Kidney (tissue), 14 donors: ENCODE measurements around the gene SNRK. TPM values are rescaled to one million over a fixed set of nuclear protein-coding genes. Genes with fewer than 3 reads are reported as not detected.

Experiments used
- DNase-seq, 5 donors: peaks; one replicate each; pipeline ENCODE4 v3.0.0-alpha.2; 2013 to 2020
- FAIRE-seq: peaks from 2 replicates; lab custom pipeline; 2012; peaks lifted over from hg19 to GRCh38; lab: Jason Lieb, UNC
- H3K27ac ChIP-seq, 2 donors: one replicate each; pipeline ENCODE4 v1.7.0; 2013; ENCODE audit warnings: low read depth in 2 of 2, low read length in 2 of 2, inconsistent platforms in 1 of 2
- H3K27me3 ChIP-seq: one replicate; pipeline ENCODE4 v1.7.1; 2013; ENCODE audit warnings: low read length, inconsistent platforms; ENCODE audit not compliant: control insufficient read depth, insufficient read depth
- H3K36me3 ChIP-seq, 3 donors: one replicate each; pipeline versions ENCODE4 v1.7.0 to v1.7.1; 2013; ENCODE audit warnings: low read length in 3 of 3, control low read depth in 1 of 3, inconsistent platforms in 1 of 3; ENCODE audit not compliant: insufficient read depth in 3 of 3, control insufficient read depth in 2 of 3
- H3K4me1 ChIP-seq, 3 donors: one replicate each; pipeline versions ENCODE4 v1.7.0 to v1.7.1; 2013; ENCODE audit warnings: low read length in 3 of 3, inconsistent platforms in 1 of 3, low read depth in 1 of 3; ENCODE audit not compliant: control insufficient read depth in 2 of 3, insufficient read depth in 2 of 3
- H3K4me3 ChIP-seq, 3 donors: one replicate each; pipeline versions ENCODE4 v1.7.0 to v1.8.1; 2013; ENCODE audit warnings: low read length in 3 of 3, control low read depth in 1 of 3, inconsistent platforms in 1 of 3
- H3K9ac ChIP-seq, 3 donors: one replicate each; pipeline versions ENCODE4 v1.7.0 to v1.7.1; 2013; ENCODE audit warnings: low read length in 3 of 3, control low read depth in 1 of 3, inconsistent platforms in 1 of 3
- H3K9me3 ChIP-seq, 3 donors: one replicate each; pipeline versions ENCODE4 v1.7.0 to v1.7.1; 2013; ENCODE audit warnings: low read length in 3 of 3, control low read depth in 1 of 3, inconsistent platforms in 1 of 3; ENCODE audit not compliant: control insufficient read depth in 2 of 3, insufficient read depth in 1 of 3
- CTCF ChIP-seq: IDR thresholded peaks from 3 replicates; pipeline ENCODE4 v1.5.1; 2012; ENCODE audit warnings: mild to moderate bottlenecking, moderate library complexity, borderline replicate concordance; ENCODE audit not compliant: insufficient read depth; ENCODE audit errors: extremely low read depth
- intact Hi-C: fragments of 100-400 bp; cut with DNase I; formaldehyde crosslinking; loops from one replicate; pipeline ENCODE4 v1.11.1; 2022
- polyA plus RNA-seq: library from polyadenylated mRNA; stranded (reverse); fragments of 350-450 nt; fragmentation: Illumina TruSeq; extraction: RNeasy Lipid Tissue Mini Kit (QIAGEN cat#74804); gene quantifications from one replicate; pipeline ENCODE4 v1.2.3, GENCODE V29; 2014; ENCODE audit warnings: low read depth, low replicate concordance; ENCODE audit not compliant: insufficient read depth
- total RNA-seq: library from RNA; stranded (reverse); fragmentation: NEBNext Ultra II Directional; extraction: Animal tissue kit (Norgen Biotek cat#: 25700); gene quantifications from one replicate; pipeline ENCODE4 v1.2.1, GENCODE V29; 2021
- donor health status: control.
- donor health status: control.
- donor health status: control.
- donor health status: control.
- donor health status: control.
- donor health status: DM: yes; HTN: yes; CAD: no.
- donor health status: Normal renal cell carcinoma (clear cell type).

SNRK gene
- total and polyA plus RNA-seq, 2 donors from 2014 or later, result 15.6 to 62.3 TPM

GRCh38 chr3:43247561-43248184, 38.7 kb upstream of the SNRK start:
- intact Hi-C loops, result no loop called here
- no peak overlapping the region for H3K27ac ChIP-seq
- no peaks in the 10 kb centered on the region for H3K4me1 ChIP-seq
- H3K4me3 ChIP-seq, result no peak overlapping the region
- H3K27me3 ChIP-seq, result no peaks in the 10 kb centered on the region
- H3K9ac ChIP-seq, result no peak overlapping the region
- DNase-seq, result no peak
- no peaks in the 10 kb centered on the region for H3K9me3 ChIP-seq
- FAIRE-seq, result no peak
- H3K36me3 ChIP-seq, result no peaks in the 10 kb centered on the region
- TF ChIP-seq CTCF, result no peak

GRCh38 chr3:43248185-43248583, 38.2 kb upstream of the SNRK start:
- Histone ChIP-seq H3K27me3 (no peaks in the 10 kb centered on the region), H3K27ac (no peak overlapping the region), H3K4me1 (no peaks in the 10 kb centered on the region), H3K9me3 (no peaks in the 10 kb centered on the region), H3K4me3 (no peak overlapping the region), H3K9ac (no peak overlapping the region), H3K36me3 (no peaks in the 10 kb centered on the region)
- peak in 1 of 5 donors; percentile 13 for DNase-seq
- FAIRE-seq, result no peak
- TF ChIP-seq CTCF, result no peak
- intact Hi-C loops, result no loop called here

GRCh38 chr3:43248973-43249372, 37.4 kb upstream of the SNRK start:
- H3K9ac ChIP-seq, result no peak overlapping the region

More at GRCh38 chr3:43248973-43249372, 37.4 kb upstream of the SNRK start:
- H3K36me3 ChIP-seq, result no peaks in the 10 kb centered on the region
- H3K9me3 ChIP-seq, result no peaks in the 10 kb centered on the region
- FAIRE-seq (no peak), DNase-seq (no peak)
- TF ChIP-seq CTCF, result no peak
- H3K4me3 ChIP-seq, result no peak overlapping the region
- no peaks in the 10 kb centered on the region for H3K27me3 ChIP-seq
- H3K27ac ChIP-seq, result no peak overlapping the region
- intact Hi-C loops, result no loop called here
- H3K4me1 ChIP-seq, result no peaks in the 10 kb centered on the region
